NCI-H82 (cell line): ENCODE measurements around the gene BNIP5.

Source experiments
- DNase-seq: peaks from one replicate; lab custom pipeline; 2025; lab: John Stamatoyannopoulos, UW

BNIP5 gene

GRCh38 chr6:36266913-36267644, 69.6 kb downstream of the BNIP5 start:
- DNase-seq: no peak
